Tibial nerve (tissue), 4 donors: ENCODE results near the gene NR2C2. TPM values are rescaled to one million over a fixed set of nuclear protein-coding genes. Genes with fewer than 3 reads are reported as not detected.

Experiments used
- DNase-seq, 2 donors: peaks; one replicate each; pipeline ENCODE4 v3.0.0-alpha.2; 2019; ENCODE audit warnings: low spot score in 2 of 2
- H3K27ac ChIP-seq, 4 donors: fragments of 200-600 bp; sonication (generic) in 3 of 4; one replicate each; pipeline ENCODE4 v1.5.1; 2017 to 2019; ENCODE audit warnings: mild to moderate bottlenecking in 1 of 4
- H3K27me3 ChIP-seq, 2 donors: fragments of 200-600 bp; sonication (generic) in 1 of 2; one replicate each; pipeline versions ENCODE4 v1.5.1 to v1.6.0; 2017 to 2019
- H3K36me3 ChIP-seq, 3 donors: fragments of 200-600 bp; sonication (generic); one replicate each; pipeline ENCODE4 v1.5.1; 2018 to 2019
- H3K4me1 ChIP-seq, 4 donors: fragments of 200-600 bp; sonication (generic) in 3 of 4; one replicate each; pipeline ENCODE4 v1.5.1; 2017 to 2019
- H3K4me3 ChIP-seq, 4 donors: fragments of 200-600 bp; sonication (generic) in 3 of 4; one replicate each; pipeline ENCODE4 v1.5.1; 2017 to 2019; ENCODE audit warnings: mild to moderate bottlenecking in 1 of 4, moderate library complexity in 1 of 4
- H3K9me3 ChIP-seq, 4 donors: fragments of 200-600 bp; sonication (generic) in 3 of 4; one replicate each; pipeline ENCODE4 v1.5.1; 2017 to 2019
- EP300 ChIP-seq, 2 donors: sonication (generic); formaldehyde crosslinking; IDR thresholded peaks; one replicate each; pipeline ENCODE4 v1.6.1; 2017; ENCODE audit warnings: antibody characterized with exemption in 2 of 2, mild to moderate bottlenecking in 1 of 2
- POLR2A ChIP-seq, 2 donors: fragments of 450-650 bp; IDR thresholded peaks; one replicate each; pipeline ENCODE4 v1.6.1; 2017; ENCODE audit warnings: antibody characterized with exemption in 2 of 2, mild to moderate bottlenecking in 2 of 2, moderate library complexity in 2 of 2
- WGBS, 2 donors: methylation state at CpG; one replicate each; pipeline ENCODE4 v1.1.5; 2018; 5-methylcytosine and 5-hydroxymethylcytosine counted together
- total RNA-seq, 4 donors: library from RNA; depleted of rRNA; stranded (reverse); fragments of >200 nt; gene quantifications; one replicate each; pipeline ENCODE4 v1.1.0, GENCODE V29; 2016
- TF ChIP-seq, protein P1 (sequence below), 5 experiments: fragments of 200-600 bp in 3 of 5; fragments of 450-650 bp in 2 of 5; sonication (generic) in 3 of 5; IDR thresholded peaks; one replicate each; pipeline ENCODE4 v1.5.1; 2016 to 2019; ENCODE audit warnings: antibody characterized with exemption in 5 of 5, mild to moderate bottlenecking in 3 of 5, moderate library complexity in 2 of 5

NR2C2 gene
- total RNA-seq, 4 donors from 2014 or later: 34.5 to 54.3 (median 44.4) TPM

DNA sequence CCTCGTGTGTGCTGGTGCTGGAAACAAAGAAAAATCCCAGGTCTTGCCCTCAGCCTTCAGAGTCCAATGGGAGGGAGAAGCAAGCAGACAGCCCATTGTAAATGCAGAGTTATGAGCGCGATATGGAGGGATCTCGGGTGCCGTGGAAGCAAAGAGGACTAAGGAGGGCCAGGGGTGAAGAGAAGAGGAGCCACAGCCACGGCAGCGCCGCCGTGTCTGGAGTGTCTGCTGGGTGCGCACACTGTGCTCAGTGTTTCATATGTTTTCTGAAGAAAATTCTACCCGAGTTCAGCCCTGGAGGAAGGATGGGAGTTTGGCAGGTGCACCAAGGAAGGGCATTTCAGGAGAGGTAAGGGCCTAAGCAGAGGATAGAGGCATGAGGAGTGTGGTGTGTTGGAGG is 35.7 kb upstream of the NR2C2 start:
- H3K4me1 ChIP-seq: peaks cover 0 to 20% (median 0%) of the 10 kb centered on the region in 4 donors
- H3K9me3 ChIP-seq: no peaks in the 10 kb centered on the region
- no peak overlapping the region for H3K4me3 ChIP-seq
- H3K36me3 ChIP-seq: no peaks in the 10 kb centered on the region
- DNase-seq: no peak
- no peak overlapping the region for H3K27ac ChIP-seq
- TF ChIP-seq EP300 (IDR thresholded peaks at IDR 0.05): no peak
- TF ChIP-seq POLR2A (IDR thresholded peaks at IDR 0.05): no peak
- TF ChIP-seq, protein P1, sequence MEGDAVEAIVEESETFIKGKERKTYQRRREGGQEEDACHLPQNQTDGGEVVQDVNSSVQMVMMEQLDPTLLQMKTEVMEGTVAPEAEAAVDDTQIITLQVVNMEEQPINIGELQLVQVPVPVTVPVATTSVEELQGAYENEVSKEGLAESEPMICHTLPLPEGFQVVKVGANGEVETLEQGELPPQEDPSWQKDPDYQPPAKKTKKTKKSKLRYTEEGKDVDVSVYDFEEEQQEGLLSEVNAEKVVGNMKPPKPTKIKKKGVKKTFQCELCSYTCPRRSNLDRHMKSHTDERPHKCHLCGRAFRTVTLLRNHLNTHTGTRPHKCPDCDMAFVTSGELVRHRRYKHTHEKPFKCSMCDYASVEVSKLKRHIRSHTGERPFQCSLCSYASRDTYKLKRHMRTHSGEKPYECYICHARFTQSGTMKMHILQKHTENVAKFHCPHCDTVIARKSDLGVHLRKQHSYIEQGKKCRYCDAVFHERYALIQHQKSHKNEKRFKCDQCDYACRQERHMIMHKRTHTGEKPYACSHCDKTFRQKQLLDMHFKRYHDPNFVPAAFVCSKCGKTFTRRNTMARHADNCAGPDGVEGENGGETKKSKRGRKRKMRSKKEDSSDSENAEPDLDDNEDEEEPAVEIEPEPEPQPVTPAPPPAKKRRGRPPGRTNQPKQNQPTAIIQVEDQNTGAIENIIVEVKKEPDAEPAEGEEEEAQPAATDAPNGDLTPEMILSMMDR (IDR thresholded peaks at IDR 0.05): no peak
- WGBS, 2 donors: 80 to 83% methylated on average over 11 of the region's 11 CpGs
- no peaks in the 10 kb centered on the region for H3K27me3 ChIP-seq

DNA sequence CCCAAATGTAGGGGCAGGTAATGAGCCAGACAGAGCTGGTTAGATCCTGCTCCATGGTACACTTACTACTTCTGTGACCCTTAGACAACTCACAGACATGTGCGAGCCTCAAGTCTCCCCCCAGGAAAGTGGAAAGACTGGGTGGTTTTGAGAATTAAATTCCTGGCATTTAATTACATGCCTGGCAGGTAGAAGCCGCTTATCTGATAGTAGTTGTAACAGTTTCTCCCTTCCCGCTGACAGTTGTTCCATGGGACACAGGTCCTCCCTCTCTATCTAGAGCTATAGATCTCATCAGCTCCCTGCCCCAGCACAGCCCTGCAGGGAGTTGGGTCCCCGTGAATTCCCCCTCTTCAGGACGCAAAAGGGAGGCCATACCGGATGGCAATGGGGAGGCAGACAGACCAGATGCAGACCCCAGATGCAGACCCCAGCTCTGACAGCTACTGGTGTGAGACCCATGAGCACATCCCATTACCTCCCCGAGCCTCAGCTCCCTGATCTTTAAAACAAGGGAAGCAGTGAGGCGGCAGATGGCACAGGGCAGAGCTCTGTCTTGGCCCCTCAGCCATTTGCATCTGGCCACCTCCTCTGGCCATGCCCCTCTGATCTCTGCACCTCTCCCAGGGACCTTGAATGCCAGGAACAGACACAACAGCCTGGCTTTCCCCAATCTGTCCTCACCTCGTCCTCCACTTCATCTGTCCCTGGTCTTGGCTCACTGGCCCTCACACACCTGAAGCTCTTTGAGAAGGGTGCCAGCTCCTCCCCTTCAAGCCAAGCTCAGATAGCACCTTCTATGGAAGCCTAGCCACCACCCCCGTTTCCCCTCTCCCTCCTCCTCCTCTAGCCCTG is 34.1 kb upstream of the NR2C2 start:
- Histone ChIP-seq H3K27me3 (no peaks in the 10 kb centered on the region), H3K27ac (no peak overlapping the region), H3K4me1 (peaks cover 0 to 4% (median 0%) of the 10 kb centered on the region in 4 donors), H3K9me3 (no peaks in the 10 kb centered on the region), H3K36me3 (peaks cover 0 to 9% (median 0%) of the 10 kb centered on the region in 3 donors), H3K4me3 (no peak overlapping the region)
- 77 to 86% methylated on average over 6 to 10 of the region's 10 CpGs for WGBS, 2 donors
- no peak for DNase-seq
- TF ChIP-seq, protein P1 (IDR thresholded peaks at IDR 0.05): no peak
- no peak for TF ChIP-seq POLR2A (IDR thresholded peaks at IDR 0.05)
- no peak for TF ChIP-seq EP300 (IDR thresholded peaks at IDR 0.05)

DNA sequence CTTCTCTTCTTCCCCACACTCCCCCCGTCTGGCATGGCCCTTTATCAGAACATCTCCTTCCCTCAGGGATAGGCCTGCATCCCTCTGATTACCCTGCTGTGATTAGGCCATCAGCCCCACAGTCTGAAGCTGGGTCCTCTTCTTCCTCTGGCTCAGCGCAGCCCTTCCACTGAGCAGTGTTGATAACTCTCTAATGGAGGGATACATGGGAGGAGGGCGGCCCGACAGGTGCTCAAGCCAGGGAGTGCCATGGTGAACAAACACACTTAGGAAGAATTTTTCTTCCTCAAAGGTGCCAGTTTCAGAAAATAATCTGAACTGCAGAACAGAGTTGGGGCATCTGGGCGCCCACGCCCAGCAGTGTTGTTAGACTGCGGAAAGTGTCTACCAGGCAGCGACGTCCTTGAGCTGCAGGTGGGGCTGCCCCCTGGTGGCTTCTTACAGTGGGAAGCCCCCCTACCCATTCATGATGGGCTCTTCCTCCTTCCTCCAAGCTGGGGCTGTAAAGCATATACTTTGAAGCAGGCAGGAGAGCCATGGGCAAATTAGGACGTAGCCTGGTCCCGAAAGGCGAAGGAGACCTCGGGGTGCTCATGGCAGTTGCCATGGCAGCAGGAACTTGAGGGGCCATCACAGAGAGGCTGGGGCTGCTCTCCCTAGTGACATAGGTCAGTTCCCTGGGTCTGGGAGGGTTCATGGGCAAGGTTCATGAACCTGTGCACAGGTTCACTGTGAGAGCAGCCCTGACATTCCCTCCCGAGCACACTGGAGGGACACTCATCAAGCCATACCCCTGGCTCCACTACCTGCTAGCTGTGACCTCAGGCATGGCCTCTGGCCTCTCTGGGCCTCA is 33.2 kb upstream of the NR2C2 start:
- Histone ChIP-seq H3K36me3 (peaks cover 0 to 12% (median 0%) of the 10 kb centered on the region in 3 donors), H3K27me3 (no peaks in the 10 kb centered on the region), H3K4me3 (no peak overlapping the region), H3K27ac (no peak overlapping the region), H3K9me3 (no peaks in the 10 kb centered on the region), H3K4me1 (no peaks in the 10 kb centered on the region)
- 74 to 91% methylated on average over 13 to 14 of the region's 14 CpGs for WGBS, 2 donors
- DNase-seq: no peak
- TF ChIP-seq, protein P1 (IDR thresholded peaks at IDR 0.05): no peak
- no peak for TF ChIP-seq EP300 (IDR thresholded peaks at IDR 0.05)
- no peak for TF ChIP-seq POLR2A (IDR thresholded peaks at IDR 0.05)

DNA sequence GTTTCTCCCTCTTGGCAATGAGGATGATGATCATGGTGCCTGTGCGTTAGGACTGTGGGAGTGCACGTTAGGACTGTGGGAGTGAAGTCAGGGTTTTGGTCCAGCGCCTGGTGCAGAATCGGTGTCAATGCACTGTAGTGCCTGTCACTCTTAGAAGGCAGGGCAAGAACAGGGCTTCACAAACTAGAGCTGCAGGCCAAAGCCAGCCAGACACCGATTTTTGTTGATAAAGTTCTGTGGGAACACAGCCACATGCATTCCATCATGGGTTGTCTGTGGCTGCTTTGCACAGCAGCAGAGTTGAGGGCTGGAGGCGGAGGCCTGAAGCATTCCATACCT is 32.6 kb upstream of the NR2C2 start:
- peaks cover 0 to 18% (median 0%) of the 10 kb centered on the region in 3 donors for H3K36me3 ChIP-seq
- H3K4me1 ChIP-seq: no peaks in the 10 kb centered on the region
- H3K9me3 ChIP-seq: no peaks in the 10 kb centered on the region
- H3K4me3 ChIP-seq: no peak overlapping the region
- no peak overlapping the region for H3K27ac ChIP-seq
- WGBS, 2 donors: 57 to 59% methylated on average over 5 to 6 of the region's 6 CpGs
- no peak for DNase-seq
- TF ChIP-seq POLR2A (IDR thresholded peaks at IDR 0.05): no peak
- no peaks in the 10 kb centered on the region for H3K27me3 ChIP-seq

DNA sequence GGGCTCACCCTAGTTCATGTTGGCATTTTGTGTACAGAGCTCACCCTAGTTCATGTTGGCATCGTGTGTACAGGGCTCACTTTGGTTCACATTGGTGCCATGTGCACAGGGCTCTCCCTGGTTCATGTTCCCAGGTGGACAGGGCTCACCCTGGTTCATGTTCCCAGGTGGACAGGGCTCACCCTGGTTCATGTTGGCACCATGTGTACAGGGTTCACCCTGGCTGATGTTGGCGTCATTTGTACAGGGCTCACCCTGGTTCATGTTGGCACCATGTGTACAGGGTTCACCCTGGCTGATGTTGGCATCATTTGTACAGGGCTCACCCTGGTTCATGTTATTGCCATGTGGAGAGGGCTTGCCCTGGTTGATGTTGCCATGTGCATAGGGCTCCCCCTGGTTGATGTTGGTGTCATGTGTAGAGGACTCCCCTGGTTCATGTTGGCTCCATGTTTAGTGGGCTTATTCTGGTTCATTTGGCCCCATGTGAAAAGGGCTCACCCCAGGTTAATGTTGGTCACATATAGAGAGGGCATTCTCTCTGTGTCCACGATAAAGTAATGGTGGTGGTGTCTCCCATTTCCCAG is 31.7 kb upstream of the NR2C2 start:
- Histone ChIP-seq H3K36me3 (peaks cover 0 to 24% (median 0%) of the 10 kb centered on the region in 3 donors), H3K4me1 (peaks cover 0 to 2% (median 0%) of the 10 kb centered on the region in 4 donors), H3K27ac (no peak overlapping the region), H3K27me3 (no peaks in the 10 kb centered on the region), H3K4me3 (no peak overlapping the region), H3K9me3 (no peaks in the 10 kb centered on the region)
- TF ChIP-seq EP300 (IDR thresholded peaks at IDR 0.05): no peak
- TF ChIP-seq, protein P1 (IDR thresholded peaks at IDR 0.05): peak in 1 of 5 experiments; percentile 19
- peak in 1 of 2 donors; percentile 13 for DNase-seq
- WGBS, 2 donors: 39 to 93% methylated on average over 2 to 3 of the region's 3 CpGs
